Activated CD4-positive, alpha-beta T cell treated with anti-CD3 and anti-CD28 coated beads, Interleukin-2, amount 50 U/mL, for 4 hours (primary cell): Measurements from ENCODE around the gene FAM118B.
"Not testable (repeated sequence)": the region's sequence is repeated elsewhere in the genome, so short reads cannot be mapped to it uniquely, and the experiment has no call there.

Experiments
- DNase-seq, 2 experiments: peaks; one replicate each; pipeline ENCODE4 v3.0.0-alpha.2; 2020

Gene FAM118B

GRCh38 chr11:126277780-126278179, 66.2 kb downstream of the FAM118B start:
- DNase-seq: no peak

GRCh38 chr11:126279191-126279590, 67.6 kb downstream of the FAM118B start:
- DNase-seq: no peak

- DNase-seq: no peak
Observed at GRCh38 chr11:126280595-126280994, 69.0 kb downstream of the FAM118B start.

- no peak for DNase-seq
Observed at GRCh38 chr11:126281245-126281644, 69.7 kb downstream of the FAM118B start.

- no peak for DNase-seq
Observed at GRCh38 chr11:126281666-126282175, 70.1 kb downstream of the FAM118B start.

GRCh38 chr11:126282361-126282735, 70.8 kb downstream of the FAM118B start:
- DNase-seq: peak; percentile 25 to 29

- peak; percentile 34 to 40 for DNase-seq
Observed at GRCh38 chr11:126282736-126283591, 71.4 kb downstream of the FAM118B start, which contains the start of gene TIRAP. TIRAP (plus strand) TSS chr11:126283093; CDS start chr11:126290895, 7,802 bp downstream.

GRCh38 chr11:126284829-126285228, 73.2 kb downstream of the FAM118B start:
- peak; percentile 84 to 85 for DNase-seq

- no peak for DNase-seq
Observed at GRCh38 chr11:126288237-126288636, 76.7 kb downstream of the FAM118B start.

- no peak for DNase-seq
Observed at GRCh38 chr11:126290887-126291286, 79.3 kb downstream of the FAM118B start.

GRCh38 chr11:126293726-126294125, 82.1 kb downstream of the FAM118B start:
- DNase-seq: no peak

GRCh38 chr11:126297004-126297403, 85.4 kb downstream of the FAM118B start:
- DNase-seq: no peak

- DNase-seq: peak; percentile 79 to 80
Observed at GRCh38 chr11:126303623-126304456, 92.3 kb downstream of the FAM118B start, which contains the start of gene DCPS. DCPS (plus strand) TSS chr11:126304060; CDS start chr11:126304081, 21 bp downstream.

GRCh38 chr11:126304457-126305075, 93.0 kb downstream of the FAM118B start:
- DNase-seq: no peak

- no peak for DNase-seq
Observed at GRCh38 chr11:126305699-126306098, 94.1 kb downstream of the FAM118B start.

GRCh38 chr11:126307706-126308105, 96.1 kb downstream of the FAM118B start:
- no peak for DNase-seq

GRCh38 chr11:126308271-126308671, 96.7 kb downstream of the FAM118B start:
- no peak for DNase-seq

- not testable (repeated sequence) for DNase-seq
Observed at GRCh38 chr11:126308771-126309170, 97.2 kb downstream of the FAM118B start.

GRCh38 chr11:126310200-126310991, 98.8 kb downstream of the FAM118B start:
- peak; percentile 33 to 36 for DNase-seq

- DNase-seq: no peak
Observed at GRCh38 chr11:126310992-126311310, 99.4 kb downstream of the FAM118B start.

GRCh38 chr11:126311401-126312291, 100.1 kb downstream of the FAM118B start:
- DNase-seq: no peak
